ENCODE measurements around the gene SMAD6. TPM values are rescaled to one million over a fixed set of nuclear protein-coding genes. Genes with fewer than 3 reads are reported as not detected.

Gene SMAD6
- 0.79 TPM in 1 of 2 replicates, not detected in the other for total RNA-seq

DNA sequence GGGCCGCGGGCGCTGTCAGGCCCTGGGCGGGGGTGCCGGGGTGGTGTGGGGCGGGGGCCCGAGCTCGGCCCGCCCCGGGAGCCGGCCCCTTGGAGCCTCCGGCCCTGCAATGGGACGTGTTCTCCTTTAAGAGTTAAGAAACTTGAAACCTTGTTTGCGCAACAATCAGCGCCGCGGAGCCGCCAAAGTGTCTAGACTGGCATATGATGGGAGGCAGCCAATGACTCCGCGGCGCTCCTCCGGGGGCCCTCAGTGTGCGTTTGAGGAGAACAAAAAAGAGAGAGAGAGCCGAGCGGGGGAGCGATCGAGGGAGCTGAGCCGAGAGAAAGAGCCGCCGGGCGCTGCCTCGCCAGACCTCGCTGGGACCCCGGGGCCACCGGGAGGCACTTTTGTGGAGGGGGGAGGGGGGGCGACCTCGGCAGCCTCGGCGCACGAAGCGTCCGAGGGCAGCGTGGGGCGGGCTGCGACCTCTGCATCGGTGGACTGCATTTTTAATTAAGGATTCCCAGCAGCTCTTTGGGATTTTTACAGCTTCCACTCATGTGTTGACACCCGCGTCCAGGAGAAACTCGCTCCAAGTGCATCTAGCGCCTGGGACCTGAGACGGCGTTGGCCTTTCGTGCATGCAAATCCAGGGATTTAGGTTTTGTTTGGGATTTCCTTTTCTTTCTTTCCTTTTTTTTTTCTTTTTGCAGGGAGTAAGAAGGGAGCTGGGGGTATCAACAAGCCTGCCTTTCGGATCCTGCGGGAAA lies at the start of gene SMAD6:
TSS of gene SMAD6 (plus strand) at position 202 of the 752 bp plus-strand sequence. CDS start 1,023 bp downstream, outside the sequence.
- FAIRE-seq (no peak), DNase-seq (ENCODE audit: low read depth) (peak; percentile 86)
- Histone ChIP-seq H3K27me3 (ENCODE audit: control insufficient read depth, insufficient read depth, low read length) (peaks cover 11% of the 10 kb centered on the region), H3K36me3 (ENCODE audit: control insufficient read depth, insufficient read depth, low read length) (no peaks in the 10 kb centered on the region), H3K4me3 (ENCODE audit: low read depth, low read length) (peak within 1 kb of the TSS; percentile 59)
- TF ChIP-seq, protein P1, sequence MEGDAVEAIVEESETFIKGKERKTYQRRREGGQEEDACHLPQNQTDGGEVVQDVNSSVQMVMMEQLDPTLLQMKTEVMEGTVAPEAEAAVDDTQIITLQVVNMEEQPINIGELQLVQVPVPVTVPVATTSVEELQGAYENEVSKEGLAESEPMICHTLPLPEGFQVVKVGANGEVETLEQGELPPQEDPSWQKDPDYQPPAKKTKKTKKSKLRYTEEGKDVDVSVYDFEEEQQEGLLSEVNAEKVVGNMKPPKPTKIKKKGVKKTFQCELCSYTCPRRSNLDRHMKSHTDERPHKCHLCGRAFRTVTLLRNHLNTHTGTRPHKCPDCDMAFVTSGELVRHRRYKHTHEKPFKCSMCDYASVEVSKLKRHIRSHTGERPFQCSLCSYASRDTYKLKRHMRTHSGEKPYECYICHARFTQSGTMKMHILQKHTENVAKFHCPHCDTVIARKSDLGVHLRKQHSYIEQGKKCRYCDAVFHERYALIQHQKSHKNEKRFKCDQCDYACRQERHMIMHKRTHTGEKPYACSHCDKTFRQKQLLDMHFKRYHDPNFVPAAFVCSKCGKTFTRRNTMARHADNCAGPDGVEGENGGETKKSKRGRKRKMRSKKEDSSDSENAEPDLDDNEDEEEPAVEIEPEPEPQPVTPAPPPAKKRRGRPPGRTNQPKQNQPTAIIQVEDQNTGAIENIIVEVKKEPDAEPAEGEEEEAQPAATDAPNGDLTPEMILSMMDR (IDR thresholded peaks at IDR 0.05; ENCODE audit: insufficient read depth, low read length, severe bottlenecking), result no peak

DNA sequence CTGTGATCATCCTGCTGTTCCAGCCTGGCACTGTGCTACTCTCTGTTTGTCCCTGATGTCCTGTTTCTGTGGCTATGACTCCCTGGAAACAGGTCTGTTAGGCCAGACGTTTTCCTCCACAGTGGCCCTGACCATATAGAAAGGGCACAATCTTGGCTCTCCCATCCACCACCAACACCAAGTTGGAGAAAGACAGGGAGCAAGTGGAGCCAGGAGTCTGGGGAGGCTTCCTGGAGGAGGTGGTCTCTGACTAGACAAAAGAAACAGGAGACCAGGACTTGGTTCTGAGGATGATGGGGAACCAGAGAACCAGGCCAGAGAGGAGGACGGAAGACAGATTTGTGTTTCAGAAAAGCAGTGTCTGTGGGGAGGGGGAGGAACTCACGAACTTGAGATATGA lies 49.2 kb upstream of the SMAD6 start:
- no peaks in the 10 kb centered on the region for H3K36me3 ChIP-seq (ENCODE audit: control insufficient read depth, insufficient read depth, low read length)
- FAIRE-seq (no peak), DNase-seq (ENCODE audit: low read depth) (no peak)
- TF ChIP-seq, protein P1 (IDR thresholded peaks at IDR 0.05; ENCODE audit: insufficient read depth, low read length, severe bottlenecking), result no peak
- H3K27me3 ChIP-seq (ENCODE audit: control insufficient read depth, insufficient read depth, low read length), result no peaks in the 10 kb centered on the region
- H3K4me3 ChIP-seq (ENCODE audit: low read depth, low read length), result no peak overlapping the region

DNA sequence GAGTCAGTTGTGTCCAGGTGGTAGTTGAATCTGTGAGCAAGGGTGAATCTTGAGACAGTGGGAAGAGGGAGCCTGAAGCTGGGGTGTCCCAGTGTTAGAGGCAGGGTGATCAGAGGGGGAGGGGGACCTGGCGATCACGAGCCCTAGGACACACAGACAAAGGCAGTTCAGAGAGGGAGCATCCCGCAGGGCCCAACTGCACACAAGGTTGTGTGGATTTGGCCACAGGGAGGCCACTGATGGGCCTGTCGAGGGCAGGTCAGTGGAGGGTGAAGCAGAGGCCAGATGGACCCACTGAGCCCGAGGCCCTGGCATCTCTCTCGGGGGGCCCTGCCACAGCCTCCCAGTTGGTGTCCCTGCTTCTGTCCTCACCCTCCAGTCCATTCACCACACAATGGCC lies 48.6 kb upstream of the SMAD6 start:
- DNase-seq (ENCODE audit: low read depth) (no peak), FAIRE-seq (no peak)
- H3K36me3 ChIP-seq (ENCODE audit: control insufficient read depth, insufficient read depth, low read length), result no peaks in the 10 kb centered on the region
- TF ChIP-seq, protein P1 (IDR thresholded peaks at IDR 0.05; ENCODE audit: insufficient read depth, low read length, severe bottlenecking), result no peak
- H3K4me3 ChIP-seq (ENCODE audit: low read depth, low read length), result no peak overlapping the region
- H3K27me3 ChIP-seq (ENCODE audit: control insufficient read depth, insufficient read depth, low read length), result no peaks in the 10 kb centered on the region

DNA sequence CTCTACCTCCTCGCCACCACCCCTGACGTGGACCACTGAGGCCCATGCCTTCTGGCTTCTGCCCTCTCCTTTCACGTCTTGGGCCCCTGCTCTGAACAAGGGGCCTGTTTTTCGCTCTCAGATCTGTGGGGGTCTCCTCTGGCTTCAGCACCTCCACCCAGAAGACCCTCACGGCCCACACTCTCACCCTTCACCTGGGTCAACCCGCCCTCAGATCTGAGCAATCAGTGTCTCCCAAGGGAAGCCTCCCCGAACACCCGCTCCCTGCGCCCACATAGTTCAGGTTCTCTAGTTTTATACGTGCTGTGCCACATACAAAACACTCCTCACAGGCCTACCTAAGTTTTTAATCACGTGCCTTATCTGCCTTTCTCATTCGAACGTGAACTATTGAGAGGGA lies 48.2 kb upstream of the SMAD6 start:
- TF ChIP-seq, protein P1 (IDR thresholded peaks at IDR 0.05; ENCODE audit: insufficient read depth, low read length, severe bottlenecking), result no peak
- no peaks in the 10 kb centered on the region for H3K36me3 ChIP-seq (ENCODE audit: control insufficient read depth, insufficient read depth, low read length)
- no peak overlapping the region for H3K4me3 ChIP-seq (ENCODE audit: low read depth, low read length)
- H3K27me3 ChIP-seq (ENCODE audit: control insufficient read depth, insufficient read depth, low read length), result no peaks in the 10 kb centered on the region
- DNase-seq (ENCODE audit: low read depth) (no peak), FAIRE-seq (no peak)

DNA sequence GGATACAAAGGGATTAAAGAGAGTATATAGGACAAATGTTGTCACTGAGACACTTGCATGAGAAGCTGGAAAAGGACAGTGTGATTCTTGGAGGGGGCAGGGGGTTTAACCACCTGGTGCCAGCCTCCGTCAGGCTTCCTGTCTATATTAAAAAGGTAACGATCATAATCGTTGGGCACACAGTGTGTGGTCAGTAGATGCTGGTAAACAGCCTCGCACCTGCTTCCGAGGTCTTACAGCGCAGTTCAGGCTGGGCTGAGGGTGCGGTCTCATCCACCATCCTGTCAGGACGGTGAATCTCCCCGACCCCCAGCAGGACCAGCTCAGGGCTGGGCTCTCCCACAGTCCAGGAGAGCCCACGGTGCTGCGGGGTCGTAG lies 47.7 kb upstream of the SMAD6 start:
- Histone ChIP-seq H3K36me3 (ENCODE audit: control insufficient read depth, insufficient read depth, low read length) (no peaks in the 10 kb centered on the region), H3K4me3 (ENCODE audit: low read depth, low read length) (no peak overlapping the region), H3K27me3 (ENCODE audit: control insufficient read depth, insufficient read depth, low read length) (no peaks in the 10 kb centered on the region)
- FAIRE-seq (no peak), DNase-seq (ENCODE audit: low read depth) (no peak)
- TF ChIP-seq, protein P1 (IDR thresholded peaks at IDR 0.05; ENCODE audit: insufficient read depth, low read length, severe bottlenecking), result no peak

All from bronchial epithelial cell (primary cell).